Neural cell (in vitro differentiated cells): ENCODE data around the gene SPATS2L. TPM values are rescaled to one million over a fixed set of nuclear protein-coding genes. Genes with fewer than 3 reads are reported as not detected.

ENCODE experiments used
- H2AFZ ChIP-seq: fragments of 200-600, 300-800 bp; sonication (generic), shearing (Covaris generic); 2 replicates; pipeline ENCODE4 v1.6.0; 2014; ENCODE audit warnings: low read depth, mild to moderate bottlenecking, antibody characterized with exemption, low read length, moderate library complexity
- H3F3A ChIP-seq: fragments of 200-600 bp; shearing (Covaris generic); 2 replicates; pipeline ENCODE4 v1.6.1; 2016; ENCODE audit warnings: mild to moderate bottlenecking, moderate library complexity, mixed read lengths, antibody characterized with exemption, low read length; ENCODE audit not compliant: insufficient read depth, poor library complexity, severe bottlenecking
- H3K27ac ChIP-seq: fragments of 200-600, 300-800 bp; sonication (generic), shearing (Covaris generic); 2 replicates; pipeline ENCODE4 v1.5.1; 2014; ENCODE audit warnings: mild to moderate bottlenecking, low read length, moderate library complexity
- H3K27me3 ChIP-seq: fragments of 300-800, 200-600 bp; sonication (generic), shearing (Covaris generic); 2 replicates; pipeline ENCODE4 v1.6.0; 2014; ENCODE audit warnings: mild to moderate bottlenecking, low read depth, low read length, moderate library complexity; ENCODE audit not compliant: insufficient read depth
- H3K36me3 ChIP-seq: fragments of 300-800, 200-600 bp; sonication (generic), shearing (Covaris generic); 2 replicates; pipeline ENCODE4 v1.5.1; 2014; ENCODE audit warnings: mild to moderate bottlenecking, antibody characterized with exemption, low read length, moderate library complexity; ENCODE audit not compliant: insufficient read depth
- H3K4me2 ChIP-seq: fragments of 300-800, 200-600 bp; sonication (generic), shearing (Covaris generic); 2 replicates; pipeline ENCODE4 v1.6.0; 2014; ENCODE audit warnings: mild to moderate bottlenecking, low read length
- H3K4me3 ChIP-seq: fragments of 300-800, 200-600 bp; sonication (generic), shearing (Covaris generic); 2 replicates; pipeline ENCODE4 v1.5.1; 2014; ENCODE audit warnings: mild to moderate bottlenecking, low read length, moderate library complexity
- H3K79me2 ChIP-seq: fragments of 200-600 bp; shearing (Covaris generic); replicated peaks from 2 replicates; pipeline ENCODE4 v1.6.0; 2014; ENCODE audit warnings: mild to moderate bottlenecking, low read length, moderate library complexity; ENCODE audit not compliant: insufficient read depth
- H3K9ac ChIP-seq: fragments of 300-800, 200-600 bp; sonication (generic), shearing (Covaris generic); 2 replicates; pipeline ENCODE4 v1.6.1; 2016; ENCODE audit warnings: mild to moderate bottlenecking, low read length, mixed read lengths
- H3K9me2 ChIP-seq: fragments of 200-600 bp; shearing (Covaris generic); 2 replicates; pipeline ENCODE4 v1.6.1; 2016; ENCODE audit warnings: mild to moderate bottlenecking, low read length, mixed read lengths; ENCODE audit not compliant: insufficient read depth
- H3K9me3 ChIP-seq: fragments of 200-600, 300-800 bp; sonication (generic), shearing (Covaris generic); 2 replicates; pipeline ENCODE4 v1.6.1; 2016; ENCODE audit warnings: mild to moderate bottlenecking, mixed run types, low read length, moderate library complexity, mixed read lengths
- H4K20me1 ChIP-seq: fragments of 200-600 bp; shearing (Covaris generic); 2 replicates; pipeline ENCODE4 v1.6.1; 2016; ENCODE audit warnings: mild to moderate bottlenecking, mixed run types; ENCODE audit not compliant: insufficient read depth
- CTCF ChIP-seq: fragments of 450-650 bp; IDR thresholded peaks from 2 replicates; pipeline ENCODE4 v1.5.1; 2014; ENCODE audit warnings: antibody characterized with exemption, mild to moderate bottlenecking, moderate library complexity; ENCODE audit not compliant: poor library complexity, severe bottlenecking
- EP300 ChIP-seq: fragments of 450-650 bp; conservative IDR thresholded peaks from 2 replicates; pipeline ENCODE4 v1.6.1; 2014; ENCODE audit warnings: antibody characterized with exemption, mild to moderate bottlenecking, moderate library complexity; ENCODE audit not compliant: poor library complexity, severe bottlenecking
- EZH2 ChIP-seq: fragments of 200-600, 300-800 bp; shearing (Covaris generic), sonication (generic); IDR thresholded peaks from 2 replicates; pipeline ENCODE4 v1.6.1; 2014; ENCODE audit warnings: antibody characterized with exemption, low read length, borderline replicate concordance, mild to moderate bottlenecking; ENCODE audit not compliant: insufficient read depth, poor library complexity, severe bottlenecking
- MXI1 ChIP-seq: fragments of 450-650 bp; conservative IDR thresholded peaks from 2 replicates; pipeline ENCODE4 v1.6.1; 2014; ENCODE audit warnings: antibody characterized with exemption, mild to moderate bottlenecking; ENCODE audit not compliant: poor library complexity, severe bottlenecking
- POLR2AphosphoS5 ChIP-seq: IDR thresholded peaks from 2 replicates; pipeline ENCODE4 v1.6.1; 2012
- RAD21 ChIP-seq: fragments of 450-650 bp; conservative IDR thresholded peaks from 2 replicates; pipeline ENCODE4 v1.6.1; 2014; ENCODE audit warnings: antibody characterized with exemption, mild to moderate bottlenecking, moderate library complexity
- REST ChIP-seq: IDR thresholded peaks from 2 replicates; pipeline ENCODE4 v1.6.1; 2012; ENCODE audit warnings: borderline replicate concordance
- SMC3 ChIP-seq: fragments of 450-650 bp; conservative IDR thresholded peaks from 2 replicates; pipeline ENCODE4 v1.6.1; 2014; ENCODE audit warnings: antibody characterized with exemption, mild to moderate bottlenecking, moderate library complexity; ENCODE audit not compliant: poor library complexity
- TAF1 ChIP-seq: IDR thresholded peaks from 2 replicates; pipeline ENCODE4 v1.6.1; 2012; ENCODE audit warnings: low read depth
- polyA plus RNA-seq: library from polyadenylated mRNA; depleted of rRNA; stranded (reverse); fragments of >200 nt; gene quantifications from 2 replicates; pipeline ENCODE4 v1.2.3, GENCODE V29; 2014

SPATS2L gene
- polyA plus RNA-seq, 1 donor from 2014 or later: 8.5 TPM

DNA sequence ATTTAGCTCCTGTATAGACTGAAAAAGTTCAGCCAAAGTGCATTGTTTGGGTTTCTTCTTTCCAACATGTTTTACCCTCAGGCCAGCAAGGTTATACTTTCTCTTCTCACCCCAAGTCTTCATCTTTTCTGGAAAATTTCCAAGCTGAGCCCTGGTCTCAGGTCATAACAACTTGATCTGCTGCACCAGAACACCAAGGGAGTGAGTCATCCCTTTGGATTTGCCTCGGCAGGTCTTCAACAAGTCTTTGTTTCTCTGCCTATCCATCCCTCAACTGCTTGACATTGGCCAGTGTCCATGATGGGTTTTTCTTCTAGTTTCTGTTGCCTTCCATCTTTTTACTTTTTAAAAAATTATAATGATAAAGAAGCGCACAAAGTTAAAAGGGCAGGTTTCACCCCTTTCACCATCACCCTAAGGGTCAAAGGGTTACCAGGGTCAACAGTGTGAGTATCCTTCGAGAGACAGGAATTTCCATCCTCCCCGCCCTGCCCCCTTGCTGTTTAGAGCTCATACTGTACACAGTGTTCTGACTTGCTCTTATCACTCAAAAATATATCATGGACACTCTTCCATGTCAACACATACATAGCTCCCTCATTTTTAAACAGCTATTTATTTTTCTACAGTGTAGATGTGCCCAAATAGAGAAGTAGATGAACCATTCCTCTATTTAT is 5.7 kb upstream of the SPATS2L start:
- Histone ChIP-seq H3K4me3 (no peak overlapping the region), H2AFZ (no peak overlapping the region), H3K27me3 (no peaks in the 10 kb centered on the region), H3F3A (peaks cover 5% of the 10 kb centered on the region), H3K9me3 (no peaks in the 10 kb centered on the region), H3K79me2 (no peaks in the 10 kb centered on the region), H3K36me3 (no peaks in the 10 kb centered on the region), H3K9me2 (no peaks in the 10 kb centered on the region), H3K9ac (no peak overlapping the region), H3K4me2 (no peak overlapping the region), H4K20me1 (no peaks in the 10 kb centered on the region), H3K27ac (no peak overlapping the region)
- TF ChIP-seq RAD21 (no peak), TAF1 (no peak), EP300 (no peak), CTCF (no peak)

DNA sequence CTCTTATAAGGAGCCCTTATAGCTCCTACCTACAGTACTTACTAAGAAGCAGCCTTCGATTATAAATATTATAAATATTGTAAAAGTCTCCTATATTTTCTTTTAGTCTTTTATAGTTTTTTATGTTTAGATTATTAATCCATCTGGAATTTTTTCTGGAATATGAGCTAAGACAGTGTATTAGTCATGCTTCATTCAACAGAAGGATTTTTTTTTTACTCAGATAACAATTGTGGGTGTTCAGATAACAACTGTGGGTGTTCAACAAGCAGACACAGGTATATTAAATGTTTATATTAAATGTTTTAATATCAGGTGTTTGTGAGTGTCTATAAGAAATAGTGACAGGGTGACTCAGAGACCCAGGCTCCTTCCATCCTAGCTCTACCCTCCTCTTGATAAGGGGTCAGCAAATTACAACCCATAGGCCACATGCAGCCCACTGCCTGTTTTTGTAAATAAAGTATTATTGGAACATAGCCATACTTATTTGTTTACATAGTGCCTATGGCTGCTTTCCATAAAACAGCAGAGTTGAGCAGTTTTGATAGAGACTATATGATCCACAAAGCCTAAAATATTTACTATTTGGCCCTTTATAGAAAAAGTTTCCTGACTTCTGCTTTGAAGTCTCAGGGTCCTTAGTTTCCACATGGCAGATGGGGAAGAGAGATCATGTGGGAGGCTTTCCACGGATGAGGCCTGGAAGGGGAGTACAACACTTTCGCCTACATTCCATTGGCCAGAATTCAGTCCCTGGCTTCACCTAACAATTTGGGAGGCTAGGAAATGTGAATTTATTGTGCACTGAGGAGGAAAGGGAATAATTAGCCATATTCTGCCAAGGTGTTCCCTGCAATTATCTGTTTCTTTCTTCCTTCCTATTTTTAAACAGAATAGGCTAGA is 4.3 kb upstream of the SPATS2L start:
- H3K4me2 ChIP-seq: no peak overlapping the region
- H4K20me1 ChIP-seq: no peaks in the 10 kb centered on the region
- no peak overlapping the region for H3K27ac ChIP-seq
- no peaks in the 10 kb centered on the region for H3K9me3 ChIP-seq
- TF ChIP-seq EP300: no peak
- no peak for TF ChIP-seq TAF1
- TF ChIP-seq CTCF: no peak
- no peak for TF ChIP-seq RAD21
- TF ChIP-seq SMC3: no peak
- TF ChIP-seq EZH2: no peak
- no peak for TF ChIP-seq REST
- TF ChIP-seq POLR2AphosphoS5: no peak
- TF ChIP-seq MXI1: no peak
- peaks cover 9% of the 10 kb centered on the region for H3F3A ChIP-seq
- H3K4me3 ChIP-seq: no peak overlapping the region
- H2AFZ ChIP-seq: no peak overlapping the region
- H3K36me3 ChIP-seq: no peaks in the 10 kb centered on the region
- H3K9ac ChIP-seq: no peak overlapping the region
- no peaks in the 10 kb centered on the region for H3K27me3 ChIP-seq
- no peaks in the 10 kb centered on the region for H3K79me2 ChIP-seq
- no peaks in the 10 kb centered on the region for H3K9me2 ChIP-seq
